ENCODE results near the gene ZNF80. TPM values are rescaled to one million over a fixed set of nuclear protein-coding genes. Genes with fewer than 3 reads are reported as not detected.
A peak's percentile ranks its signal among the peaks of the same experiment; 100 is the strongest.

The ZNF80 gene
- total and polyA plus RNA-seq, 2 of the 8 experiments (the other 6 are each of a cell fraction or from before 2014, with no cell fraction given), result not detected

- no peaks in the 10 kb centered on the region for H3K79me2 ChIP-seq (ENCODE audit: control insufficient read depth in 1 of 2, insufficient read depth in 2 of 2, low read length in 2 of 2)
- H4K5ac ChIP-seq (ENCODE audit: insufficient read length, low read depth, low read length), result no peak overlapping the region
- H3K4me1 ChIP-seq (replicated peaks in 1 of 4; ENCODE audit: control insufficient read depth in 3 of 4, insufficient read depth in 4 of 4, low read length in 3 of 4), result no peaks in the 10 kb centered on the region
- H2BK5ac ChIP-seq (ENCODE audit: low read depth, low read length), result no peak overlapping the region
- H3K23me2 ChIP-seq (ENCODE audit: low read depth, low read length), result 0 out of 2 replicates have a peak, but pooled peaks cover 2% of the 10 kb centered on the region
- H2BK15ac ChIP-seq (ENCODE audit: low read length), result no peak overlapping the region
- H4K20me1 ChIP-seq (replicated peaks in 1 of 2; ENCODE audit: control insufficient read depth in 1 of 2, insufficient read depth in 2 of 2, low read length in 2 of 2), result no peaks in the 10 kb centered on the region
- POLR2A ChIA-PET (ENCODE audit: partially characterized antibody), result no interaction called here
- H3K27me3 ChIP-seq (replicated peaks in 1 of 4; ENCODE audit: control insufficient read depth in 3 of 4, extremely low read depth in 1 of 4, insufficient read depth in 3 of 4, low read length in 3 of 4), result no peaks in the 10 kb centered on the region
- CTCF ChIA-PET (ENCODE audit: partially characterized antibody), result interaction anchor here (1.8 to 2.7 kb wide), 3 partner anchors 16 to 96 kb away, joined by 3 to 10 read pairs (median 8); no protein-coding TSS in a partner anchor
- H2BK20ac ChIP-seq (ENCODE audit: low read length), result no peak overlapping the region; the same call in 1 of the 2 replicates
- H3K36me3 ChIP-seq (ENCODE audit: control insufficient read depth in 2 of 4, insufficient read depth in 4 of 4, low read length in 3 of 4), result no peaks in the 10 kb centered on the region
- no peak overlapping the region for H2AK5ac ChIP-seq (ENCODE audit: low read depth, low read length)
- H3K9me3 ChIP-seq (ENCODE audit: insufficient read depth in 2 of 2, low read depth in 1 of 2, low read length in 1 of 2), result peaks cover 6 to 12% of the 10 kb centered on the region in 2 experiments; a peak in 3 of 4 replicates
- WGBS, 2 experiments (ENCODE audit: extremely low coverage in 1 of 2, insufficient coverage in 1 of 2, insufficient read length in 1 of 2, insufficient replicate concordance in 2 of 2, low coverage in 1 of 2, low lambda C conversion rate in 2 of 2, missing lambda C conversion rate in 1 of 2), result 91% methylated on average over 1 of the region's 1 CpG; no CpG with 5 or more reads in 1 of the 2 experiments
- no peaks in the 10 kb centered on the region for H3K79me1 ChIP-seq (ENCODE audit: low read depth, low read length)
- H3K4ac ChIP-seq (replicated peaks; ENCODE audit: insufficient read length, low read depth, low read length), result no peak overlapping the region
- H4K8ac ChIP-seq (ENCODE audit: extremely low read depth, insufficient read depth, low read length), result no peak overlapping the region
- no peak overlapping the region for H2AFZ ChIP-seq (ENCODE audit: low read length)
- no peak overlapping the region for H2BK12ac ChIP-seq (ENCODE audit: low read depth, low read length)
- H3K4me2 ChIP-seq (ENCODE audit: insufficient read depth in 1 of 2, low read depth in 2 of 2, low read length in 2 of 2), result no peak overlapping the region
- no peak overlapping the region for H3K9ac ChIP-seq (replicated peaks in 1 of 4; ENCODE audit: extremely low read depth in 1 of 4, low read depth in 3 of 4, low read length in 3 of 4)
- no peak overlapping the region for H3K18ac ChIP-seq (ENCODE audit: extremely low read depth, low read length)
- H3K27ac ChIP-seq (ENCODE audit: low read depth, low read length), result no peak overlapping the region
- peak overlapping the region; percentile 4 for H2BK120ac ChIP-seq (replicated peaks; ENCODE audit: low read depth, low read length)
- no peak overlapping the region for H3K23ac ChIP-seq (ENCODE audit: insufficient read length)
- no peak overlapping the region for H3K56ac ChIP-seq (replicated peaks; ENCODE audit: insufficient read length, low read depth, low read length)
- H4K91ac ChIP-seq (replicated peaks; ENCODE audit: insufficient read length, low read length), result no peak overlapping the region
- FAIRE-seq (no peak), DNase-seq (ENCODE audit: low read depth in 1 of 2, low spot score in 2 of 2) (no peak)
- no peak overlapping the region for H3K14ac ChIP-seq (ENCODE audit: insufficient read length)
- H3K4me3 ChIP-seq (ENCODE audit: extremely low read depth in 1 of 4, insufficient read depth in 2 of 4, low read depth in 3 of 4, low read length in 4 of 4), result no peak overlapping the region
- TF ChIP-seq BACH1 (IDR thresholded peaks at IDR 0.05; ENCODE audit: low read length), result peak; percentile 88
- TF ChIP-seq POU5F1 (IDR thresholded peaks at IDR 0.05; ENCODE audit: low read depth, low read length), result no peak
- peak; percentile 60; the same call in 1 of the 2 replicates for TF ChIP-seq MAFK (IDR thresholded peaks at IDR 0.05; ENCODE audit: low read depth, low read length)
- no peak for TF ChIP-seq USF2 (IDR thresholded peaks at IDR 0.05; ENCODE audit: low read length)
- no peak for TF ChIP-seq CTCF (IDR thresholded peaks at IDR 0.05; ENCODE audit: control extremely low read depth in 1 of 3, insufficient read depth in 1 of 3, low read depth in 1 of 3, low read length in 3 of 3)
- no peak for TF ChIP-seq KDM1A (IDR thresholded peaks at IDR 0.05; ENCODE audit: borderline replicate concordance, low read length)
These were observed 37.6 kb upstream of the ZNF80 start for GRCh38 chr3:114274929-114275328.
